K562 (cell line): ENCODE measurements around the gene CACNA2D2. TPM values are rescaled to one million over a fixed set of nuclear protein-coding genes. Genes with fewer than 3 reads are reported as not detected.
A peak's percentile ranks its signal among the peaks of the same experiment; 100 is the strongest.

Experiments
- ETS2 ChIP-seq: IDR thresholded peaks from 2 replicates; pipeline ENCODE4 v1.6.1; 2016; ENCODE audit warnings: borderline replicate concordance, missing genetic modification characterization, mild to moderate bottlenecking, moderate library complexity, missing compliant biosample characterization; ENCODE audit not compliant: poor library complexity, severe bottlenecking
- NRF1 ChIP-seq, 2 experiments: fragments of 450-650 bp; IDR thresholded peaks in 1 of 2; conservative IDR thresholded peaks in 1 of 2; 2 replicates each; pipeline ENCODE4 v1.6.1; 2014; ENCODE audit warnings: mild to moderate bottlenecking in 2 of 2
- RAD21 ChIP-seq, 2 experiments: fragments of 250-450 bp in 1 of 2; fragments of 450-650 bp in 1 of 2; sonication (Bioruptor Pico) in 1 of 2; formaldehyde crosslinking in 1 of 2; IDR thresholded peaks in 1 of 2; conservative IDR thresholded peaks in 1 of 2; 2 replicates each; pipeline versions ENCODE4 v1.4.0 to v1.8.0; 2020 to 2022; ENCODE audit warnings: mild to moderate bottlenecking in 2 of 2, moderate library complexity in 1 of 2
- polyA plus RNA-seq, 8 experiments: library from polyadenylated mRNA; depleted of rRNA in 4 of 8; stranded (reverse) in 5 of 8; unstranded in 3 of 8; fragments of >200 nt; fragmentation: Nextera tagmentation in 2 of 8; fragmentation: Illumina TruSeq in 1 of 8; extraction: Ambion mirVana in 2 of 8; extraction: Trizol in 1 of 8; gene quantifications; 2 replicates each; pipeline versions ENCODE4 v1.2.1 to v1.2.3, GENCODE V29; 2011 to 2014; ENCODE audit warnings: inconsistent platforms in 1 of 8, missing spikeins in 1 of 8
- total RNA-seq, 7 experiments: library from RNA; depleted of rRNA in 6 of 7; stranded (reverse); fragments of >200 nt in 6 of 7; fragmentation: Illumina TruSeq in 2 of 7; extraction: Trizol in 2 of 7; gene quantifications; 2 replicates each; pipeline versions ENCODE4 v1.2.1 to v1.2.3, GENCODE V29; 2011 to 2021; ENCODE audit warnings: low replicate concordance in 1 of 7
- TF ChIP-seq, protein P1 (sequence below): fragments of 450-650 bp; IDR thresholded peaks from 2 replicates; pipeline ENCODE4 v1.6.1; 2016; ENCODE audit warnings: mild to moderate bottlenecking, moderate library complexity
- TF ChIP-seq, protein P2 (sequence below): fragments of 450-650 bp; IDR thresholded peaks from 2 replicates; pipeline ENCODE4 v1.6.1; 2016; ENCODE audit warnings: antibody characterized with exemption
- TF ChIP-seq, protein P3 (sequence below): sonication (generic); formaldehyde crosslinking; IDR thresholded peaks from 2 replicates; pipeline ENCODE4 v1.8.0; 2022; ENCODE audit warnings: missing genetic modification reagents, mild to moderate bottlenecking, borderline replicate concordance
- TF ChIP-seq, protein P4 (sequence below): fragments of 250-450 bp; sonication (Bioruptor Pico); IDR thresholded peaks from 2 replicates; pipeline ENCODE4 v1.9.0; 2021; ENCODE audit warnings: mild to moderate bottlenecking, inconsistent platforms
- TF ChIP-seq, protein P5 (sequence below): fragments of 450-650 bp; formaldehyde crosslinking; IDR thresholded peaks from 2 replicates; pipeline ENCODE4 v1.4.0; 2022; ENCODE audit warnings: missing genetic modification characterization

Gene CACNA2D2
- total and polyA plus RNA-seq, 9 of the 15 experiments (the other 6 are each of a cell fraction or from before 2014, with no cell fraction given), result 0.11 to 0.58 (median 0.36) TPM; not detected in 2

DNA sequence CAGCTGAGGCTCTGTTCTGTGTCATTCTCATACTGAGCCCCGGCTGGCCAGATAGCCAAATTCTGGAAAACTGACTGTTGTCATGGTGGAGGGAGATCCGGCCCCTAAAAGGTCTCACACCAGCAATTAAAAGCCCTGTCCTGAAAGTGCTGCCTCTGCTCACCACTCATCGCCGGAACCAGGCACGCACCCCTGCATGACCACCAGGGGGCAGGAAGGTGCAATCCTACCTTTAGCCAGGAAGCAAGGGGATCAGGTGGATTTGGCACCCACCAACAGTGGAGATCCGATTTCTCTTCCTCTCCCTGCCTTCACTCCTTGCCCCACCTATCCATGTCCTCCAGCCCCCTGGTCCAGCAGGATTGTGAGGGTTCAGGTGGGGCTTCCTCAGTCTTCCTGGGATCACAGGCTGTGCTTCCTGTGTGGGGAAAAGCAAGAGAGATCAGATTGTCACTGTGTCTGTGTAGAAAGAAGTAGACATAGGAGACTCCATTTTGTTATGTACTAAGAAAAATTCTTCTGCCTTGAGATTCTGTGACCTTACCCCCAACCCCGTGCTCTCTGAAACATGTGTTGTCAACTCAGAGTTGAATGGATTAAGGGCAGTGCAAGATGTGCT, 16.1 kb upstream of the CACNA2D2 start (continued):
- TF ChIP-seq, protein P1, sequence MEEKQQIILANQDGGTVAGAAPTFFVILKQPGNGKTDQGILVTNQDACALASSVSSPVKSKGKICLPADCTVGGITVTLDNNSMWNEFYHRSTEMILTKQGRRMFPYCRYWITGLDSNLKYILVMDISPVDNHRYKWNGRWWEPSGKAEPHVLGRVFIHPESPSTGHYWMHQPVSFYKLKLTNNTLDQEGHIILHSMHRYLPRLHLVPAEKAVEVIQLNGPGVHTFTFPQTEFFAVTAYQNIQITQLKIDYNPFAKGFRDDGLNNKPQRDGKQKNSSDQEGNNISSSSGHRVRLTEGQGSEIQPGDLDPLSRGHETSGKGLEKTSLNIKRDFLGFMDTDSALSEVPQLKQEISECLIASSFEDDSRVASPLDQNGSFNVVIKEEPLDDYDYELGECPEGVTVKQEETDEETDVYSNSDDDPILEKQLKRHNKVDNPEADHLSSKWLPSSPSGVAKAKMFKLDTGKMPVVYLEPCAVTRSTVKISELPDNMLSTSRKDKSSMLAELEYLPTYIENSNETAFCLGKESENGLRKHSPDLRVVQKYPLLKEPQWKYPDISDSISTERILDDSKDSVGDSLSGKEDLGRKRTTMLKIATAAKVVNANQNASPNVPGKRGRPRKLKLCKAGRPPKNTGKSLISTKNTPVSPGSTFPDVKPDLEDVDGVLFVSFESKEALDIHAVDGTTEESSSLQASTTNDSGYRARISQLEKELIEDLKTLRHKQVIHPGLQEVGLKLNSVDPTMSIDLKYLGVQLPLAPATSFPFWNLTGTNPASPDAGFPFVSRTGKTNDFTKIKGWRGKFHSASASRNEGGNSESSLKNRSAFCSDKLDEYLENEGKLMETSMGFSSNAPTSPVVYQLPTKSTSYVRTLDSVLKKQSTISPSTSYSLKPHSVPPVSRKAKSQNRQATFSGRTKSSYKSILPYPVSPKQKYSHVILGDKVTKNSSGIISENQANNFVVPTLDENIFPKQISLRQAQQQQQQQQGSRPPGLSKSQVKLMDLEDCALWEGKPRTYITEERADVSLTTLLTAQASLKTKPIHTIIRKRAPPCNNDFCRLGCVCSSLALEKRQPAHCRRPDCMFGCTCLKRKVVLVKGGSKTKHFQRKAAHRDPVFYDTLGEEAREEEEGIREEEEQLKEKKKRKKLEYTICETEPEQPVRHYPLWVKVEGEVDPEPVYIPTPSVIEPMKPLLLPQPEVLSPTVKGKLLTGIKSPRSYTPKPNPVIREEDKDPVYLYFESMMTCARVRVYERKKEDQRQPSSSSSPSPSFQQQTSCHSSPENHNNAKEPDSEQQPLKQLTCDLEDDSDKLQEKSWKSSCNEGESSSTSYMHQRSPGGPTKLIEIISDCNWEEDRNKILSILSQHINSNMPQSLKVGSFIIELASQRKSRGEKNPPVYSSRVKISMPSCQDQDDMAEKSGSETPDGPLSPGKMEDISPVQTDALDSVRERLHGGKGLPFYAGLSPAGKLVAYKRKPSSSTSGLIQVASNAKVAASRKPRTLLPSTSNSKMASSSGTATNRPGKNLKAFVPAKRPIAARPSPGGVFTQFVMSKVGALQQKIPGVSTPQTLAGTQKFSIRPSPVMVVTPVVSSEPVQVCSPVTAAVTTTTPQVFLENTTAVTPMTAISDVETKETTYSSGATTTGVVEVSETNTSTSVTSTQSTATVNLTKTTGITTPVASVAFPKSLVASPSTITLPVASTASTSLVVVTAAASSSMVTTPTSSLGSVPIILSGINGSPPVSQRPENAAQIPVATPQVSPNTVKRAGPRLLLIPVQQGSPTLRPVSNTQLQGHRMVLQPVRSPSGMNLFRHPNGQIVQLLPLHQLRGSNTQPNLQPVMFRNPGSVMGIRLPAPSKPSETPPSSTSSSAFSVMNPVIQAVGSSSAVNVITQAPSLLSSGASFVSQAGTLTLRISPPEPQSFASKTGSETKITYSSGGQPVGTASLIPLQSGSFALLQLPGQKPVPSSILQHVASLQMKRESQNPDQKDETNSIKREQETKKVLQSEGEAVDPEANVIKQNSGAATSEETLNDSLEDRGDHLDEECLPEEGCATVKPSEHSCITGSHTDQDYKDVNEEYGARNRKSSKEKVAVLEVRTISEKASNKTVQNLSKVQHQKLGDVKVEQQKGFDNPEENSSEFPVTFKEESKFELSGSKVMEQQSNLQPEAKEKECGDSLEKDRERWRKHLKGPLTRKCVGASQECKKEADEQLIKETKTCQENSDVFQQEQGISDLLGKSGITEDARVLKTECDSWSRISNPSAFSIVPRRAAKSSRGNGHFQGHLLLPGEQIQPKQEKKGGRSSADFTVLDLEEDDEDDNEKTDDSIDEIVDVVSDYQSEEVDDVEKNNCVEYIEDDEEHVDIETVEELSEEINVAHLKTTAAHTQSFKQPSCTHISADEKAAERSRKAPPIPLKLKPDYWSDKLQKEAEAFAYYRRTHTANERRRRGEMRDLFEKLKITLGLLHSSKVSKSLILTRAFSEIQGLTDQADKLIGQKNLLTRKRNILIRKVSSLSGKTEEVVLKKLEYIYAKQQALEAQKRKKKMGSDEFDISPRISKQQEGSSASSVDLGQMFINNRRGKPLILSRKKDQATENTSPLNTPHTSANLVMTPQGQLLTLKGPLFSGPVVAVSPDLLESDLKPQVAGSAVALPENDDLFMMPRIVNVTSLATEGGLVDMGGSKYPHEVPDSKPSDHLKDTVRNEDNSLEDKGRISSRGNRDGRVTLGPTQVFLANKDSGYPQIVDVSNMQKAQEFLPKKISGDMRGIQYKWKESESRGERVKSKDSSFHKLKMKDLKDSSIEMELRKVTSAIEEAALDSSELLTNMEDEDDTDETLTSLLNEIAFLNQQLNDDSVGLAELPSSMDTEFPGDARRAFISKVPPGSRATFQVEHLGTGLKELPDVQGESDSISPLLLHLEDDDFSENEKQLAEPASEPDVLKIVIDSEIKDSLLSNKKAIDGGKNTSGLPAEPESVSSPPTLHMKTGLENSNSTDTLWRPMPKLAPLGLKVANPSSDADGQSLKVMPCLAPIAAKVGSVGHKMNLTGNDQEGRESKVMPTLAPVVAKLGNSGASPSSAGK, result no peak
- TF ChIP-seq ETS2 (tag) (no peak), NRF1 (conservative IDR thresholded peaks at IDR 0.05 in 1 of 2, IDR thresholded peaks at IDR 0.05 in 1 of 2) (no peak), RAD21 (CRISPR knock-in tag; conservative IDR thresholded peaks at IDR 0.05 in 1 of 2, IDR thresholded peaks at IDR 0.05 in 1 of 2) (peak; percentile 77 to 90)
- TF ChIP-seq, protein P2, sequence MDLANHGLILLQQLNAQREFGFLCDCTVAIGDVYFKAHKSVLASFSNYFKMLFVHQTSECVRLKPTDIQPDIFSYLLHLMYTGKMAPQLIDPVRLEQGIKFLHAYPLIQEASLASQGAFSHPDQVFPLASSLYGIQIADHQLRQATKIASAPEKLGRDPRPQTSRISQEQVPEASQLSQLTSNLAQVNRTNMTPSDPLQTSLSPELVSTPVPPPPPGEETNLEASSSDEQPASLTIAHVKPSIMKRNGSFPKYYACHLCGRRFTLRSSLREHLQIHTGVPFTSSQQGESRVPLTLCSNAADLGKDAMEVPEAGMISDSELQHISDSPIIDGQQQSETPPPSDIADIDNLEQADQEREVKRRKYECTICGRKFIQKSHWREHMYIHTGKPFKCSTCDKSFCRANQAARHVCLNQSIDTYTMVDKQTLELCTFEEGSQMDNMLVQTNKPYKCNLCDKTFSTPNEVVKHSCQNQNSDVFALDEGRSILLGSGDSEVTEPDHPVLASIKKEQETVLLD, result no peak
- TF ChIP-seq, protein P3, sequence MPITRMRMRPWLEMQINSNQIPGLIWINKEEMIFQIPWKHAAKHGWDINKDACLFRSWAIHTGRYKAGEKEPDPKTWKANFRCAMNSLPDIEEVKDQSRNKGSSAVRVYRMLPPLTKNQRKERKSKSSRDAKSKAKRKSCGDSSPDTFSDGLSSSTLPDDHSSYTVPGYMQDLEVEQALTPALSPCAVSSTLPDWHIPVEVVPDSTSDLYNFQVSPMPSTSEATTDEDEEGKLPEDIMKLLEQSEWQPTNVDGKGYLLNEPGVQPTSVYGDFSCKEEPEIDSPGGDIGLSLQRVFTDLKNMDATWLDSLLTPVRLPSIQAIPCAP (CRISPR knock-in tag), result no peak
- TF ChIP-seq, protein P4, sequence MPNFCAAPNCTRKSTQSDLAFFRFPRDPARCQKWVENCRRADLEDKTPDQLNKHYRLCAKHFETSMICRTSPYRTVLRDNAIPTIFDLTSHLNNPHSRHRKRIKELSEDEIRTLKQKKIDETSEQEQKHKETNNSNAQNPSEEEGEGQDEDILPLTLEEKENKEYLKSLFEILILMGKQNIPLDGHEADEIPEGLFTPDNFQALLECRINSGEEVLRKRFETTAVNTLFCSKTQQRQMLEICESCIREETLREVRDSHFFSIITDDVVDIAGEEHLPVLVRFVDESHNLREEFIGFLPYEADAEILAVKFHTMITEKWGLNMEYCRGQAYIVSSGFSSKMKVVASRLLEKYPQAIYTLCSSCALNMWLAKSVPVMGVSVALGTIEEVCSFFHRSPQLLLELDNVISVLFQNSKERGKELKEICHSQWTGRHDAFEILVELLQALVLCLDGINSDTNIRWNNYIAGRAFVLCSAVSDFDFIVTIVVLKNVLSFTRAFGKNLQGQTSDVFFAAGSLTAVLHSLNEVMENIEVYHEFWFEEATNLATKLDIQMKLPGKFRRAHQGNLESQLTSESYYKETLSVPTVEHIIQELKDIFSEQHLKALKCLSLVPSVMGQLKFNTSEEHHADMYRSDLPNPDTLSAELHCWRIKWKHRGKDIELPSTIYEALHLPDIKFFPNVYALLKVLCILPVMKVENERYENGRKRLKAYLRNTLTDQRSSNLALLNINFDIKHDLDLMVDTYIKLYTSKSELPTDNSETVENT (CRISPR knock-in tag), result no peak
- TF ChIP-seq, protein P5, sequence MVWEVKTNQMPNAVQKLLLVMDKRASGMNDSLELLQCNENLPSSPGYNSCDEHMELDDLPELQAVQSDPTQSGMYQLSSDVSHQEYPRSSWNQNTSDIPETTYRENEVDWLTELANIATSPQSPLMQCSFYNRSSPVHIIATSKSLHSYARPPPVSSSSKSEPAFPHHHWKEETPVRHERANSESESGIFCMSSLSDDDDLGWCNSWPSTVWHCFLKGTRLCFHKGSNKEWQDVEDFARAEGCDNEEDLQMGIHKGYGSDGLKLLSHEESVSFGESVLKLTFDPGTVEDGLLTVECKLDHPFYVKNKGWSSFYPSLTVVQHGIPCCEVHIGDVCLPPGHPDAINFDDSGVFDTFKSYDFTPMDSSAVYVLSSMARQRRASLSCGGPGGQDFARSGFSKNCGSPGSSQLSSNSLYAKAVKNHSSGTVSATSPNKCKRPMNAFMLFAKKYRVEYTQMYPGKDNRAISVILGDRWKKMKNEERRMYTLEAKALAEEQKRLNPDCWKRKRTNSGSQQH, result no peak
